H7 (cell line): ENCODE data around the gene RPE65. TPM values are rescaled to one million over a fixed set of nuclear protein-coding genes. Genes with fewer than 3 reads are reported as not detected.
A peak's percentile ranks its signal among the peaks of the same experiment; 100 is the strongest.
"Not testable (repeated sequence)": the region's sequence is repeated elsewhere in the genome, so short reads cannot be mapped to it uniquely, and the experiment has no call there.

ENCODE experiments used
- DNase-seq: peaks from one replicate; pipeline ENCODE4 v3.0.0; 2012
- H3K27me3 ChIP-seq: 2 replicates; pipeline ENCODE4 v1.6.0; 2011; ENCODE audit warnings: mild to moderate bottlenecking, low read length; ENCODE audit not compliant: control insufficient read depth, insufficient read depth
- H3K36me3 ChIP-seq: replicated peaks from 2 replicates; pipeline ENCODE4 v1.5.1; 2011; ENCODE audit warnings: low read length; ENCODE audit not compliant: control insufficient read depth, insufficient read depth
- H3K4me3 ChIP-seq: 2 replicates; pipeline ENCODE4 v1.5.1; 2011; ENCODE audit warnings: low read depth, mild to moderate bottlenecking, control low read depth, low read length, moderate library complexity; ENCODE audit not compliant: insufficient read depth
- total RNA-seq: library from RNA; depleted of rRNA; stranded (reverse); fragments of >200 nt; shearing (Covaris generic); gene quantifications from 2 replicates; pipeline ENCODE4 v1.2.3, GENCODE V29; 2014; rRNA removed

The RPE65 gene
- not detected in 2 replicates for total RNA-seq

- Histone ChIP-seq H3K4me3 (no peak within 1 kb of the TSS), H3K36me3 (no peaks in the 10 kb centered on the region), H3K27me3 (no peaks in the 10 kb centered on the region)
- DNase-seq, result no peak
These were observed at the start of gene RPE65 for GRCh38 chr1:68449901-68450300. RPE65 (minus strand) TSS chr1:68449954; CDS start chr1:68449905, 49 bp downstream.

- DNase-seq, result no peak
- Histone ChIP-seq H3K36me3 (no peaks in the 10 kb centered on the region; the same call in 1 of the 2 replicates), H3K27me3 (no peaks in the 10 kb centered on the region), H3K4me3 (peak overlapping the region; percentile 32)
These were observed 47.6 kb upstream of the RPE65 start for GRCh38 chr1:68497358-68497698.

GRCh38 chr1:68496680-68497357, 47.1 kb upstream of the RPE65 start, which contains the start of gene DEPDC1:
DEPDC1 (minus strand) TSS chr1:68497082; CDS start chr1:68496999, 83 bp downstream.
- H3K27me3 ChIP-seq, result no peaks in the 10 kb centered on the region
- H3K36me3 ChIP-seq, result no peaks in the 10 kb centered on the region; the same call in 1 of the 2 replicates
- peak; percentile 93 for DNase-seq
- peak within 1 kb of the TSS; percentile 99 for H3K4me3 ChIP-seq

- Histone ChIP-seq H3K4me3 (peak overlapping the region; percentile 99), H3K27me3 (no peaks in the 10 kb centered on the region), H3K36me3 (no peaks in the 10 kb centered on the region; the same call in 1 of the 2 replicates)
- peak; percentile 9 for DNase-seq
These were observed 46.4 kb upstream of the RPE65 start for GRCh38 chr1:68495968-68496679.

- peaks cover 1% of the 10 kb centered on the region; the same call in 1 of the 2 replicates for H3K36me3 ChIP-seq
- H3K27me3 ChIP-seq, result no peaks in the 10 kb centered on the region
- peak overlapping the region; percentile 99; the same call in 1 of the 2 replicates for H3K4me3 ChIP-seq
- DNase-seq, result no peak
These were observed 45.8 kb upstream of the RPE65 start for GRCh38 chr1:68495532-68495931.

GRCh38 chr1:68493193-68493592, 43.4 kb upstream of the RPE65 start:
- Histone ChIP-seq H3K36me3 (peaks cover 5% of the 10 kb centered on the region; the same call in 1 of the 2 replicates), H3K27me3 (no peaks in the 10 kb centered on the region), H3K4me3 (no peak overlapping the region)
- DNase-seq, result no peak

- H3K36me3 ChIP-seq, H3K27me3 ChIP-seq, DNase-seq, H3K4me3 ChIP-seq: not testable (repeated sequence)
These were observed 42.5 kb upstream of the RPE65 start for GRCh38 chr1:68492255-68492654.

GRCh38 chr1:68490046-68490651, 40.4 kb upstream of the RPE65 start:
- peaks cover 10% of the 10 kb centered on the region for H3K36me3 ChIP-seq
- no peaks in the 10 kb centered on the region for H3K27me3 ChIP-seq
- no peak overlapping the region for H3K4me3 ChIP-seq
- DNase-seq, result no peak

- DNase-seq, result no peak
- peaks cover 21% of the 10 kb centered on the region for H3K36me3 ChIP-seq
- no peak overlapping the region for H3K4me3 ChIP-seq
- H3K27me3 ChIP-seq, result no peaks in the 10 kb centered on the region
These were observed 35.8 kb upstream of the RPE65 start for GRCh38 chr1:68485431-68486022.

GRCh38 chr1:68484618-68485017, 34.9 kb upstream of the RPE65 start:
- H3K27me3 ChIP-seq, result no peaks in the 10 kb centered on the region
- peaks cover 20% of the 10 kb centered on the region for H3K36me3 ChIP-seq

GRCh38 chr1:68481041-68481440, 31.3 kb upstream of the RPE65 start:
- no peak for DNase-seq
- Histone ChIP-seq H3K4me3 (no peak overlapping the region), H3K27me3 (no peaks in the 10 kb centered on the region), H3K36me3 (peaks cover 27% of the 10 kb centered on the region)

More at GRCh38 chr1:68484618-68485017, 34.9 kb upstream of the RPE65 start:
- no peak overlapping the region for H3K4me3 ChIP-seq
- no peak for DNase-seq

GRCh38 chr1:68479501-68479900, 29.7 kb upstream of the RPE65 start:
- H3K27me3 ChIP-seq, result no peaks in the 10 kb centered on the region
- DNase-seq, result no peak
- H3K36me3 ChIP-seq, result peaks cover 24% of the 10 kb centered on the region
- no peak overlapping the region for H3K4me3 ChIP-seq

GRCh38 chr1:68478662-68479061, 28.9 kb upstream of the RPE65 start:
- H3K4me3 ChIP-seq, result no peak overlapping the region
- H3K36me3 ChIP-seq, result peaks cover 23% of the 10 kb centered on the region
- DNase-seq, result no peak
- no peaks in the 10 kb centered on the region for H3K27me3 ChIP-seq

- H3K36me3 ChIP-seq, result peaks cover 16% of the 10 kb centered on the region
- DNase-seq, result not testable (repeated sequence)
These were observed 26.9 kb upstream of the RPE65 start for GRCh38 chr1:68476626-68477025.

More at GRCh38 chr1:68476626-68477025, 26.9 kb upstream of the RPE65 start:
- H3K27me3 ChIP-seq, H3K4me3 ChIP-seq: not testable (repeated sequence)
